Stimulated activated naive B cell treated with anti-CD40 and anti-IgM and Interleukin-4, amounts not matched to agents 10 μg/mL and 1 μg/mL and 100 μg/mL, for 72 hours (primary cell): ENCODE measurements around the gene OSBPL3.
"Not testable (repeated sequence)": the region's sequence is repeated elsewhere in the genome, so short reads cannot be mapped to it uniquely, and the experiment has no call there.

Experiments
- ATAC-seq, 2 donors: fragments of 150-1000 bp; cut with Tn5 transposase; replicated peaks; 2 replicates each; pipeline ENCODE4 v1.10.0; 2021; ENCODE audit warnings: moderate library complexity in 1 of 2
- DNase-seq: peaks from one replicate; pipeline ENCODE4 v3.0.0; 2021
- H3K27ac Mint-ChIP-seq: one replicate; pipeline ENCODE4 v1.8.0; 2022; ENCODE audit warnings: mild to moderate bottlenecking, mixed read lengths
- H3K27me3 Mint-ChIP-seq, 2 donors: one replicate each; pipeline ENCODE4 v1.8.0; 2022; ENCODE audit warnings: mixed read lengths in 2 of 2
- H3K36me3 Mint-ChIP-seq, 2 donors: one replicate each; pipeline ENCODE4 v1.8.0; 2022; ENCODE audit warnings: mixed read lengths in 2 of 2, mild to moderate bottlenecking in 1 of 2
- H3K4me1 Mint-ChIP-seq, 2 donors: one replicate each; pipeline ENCODE4 v1.8.0; 2022; ENCODE audit warnings: mixed read lengths in 2 of 2, mild to moderate bottlenecking in 1 of 2
- H3K4me3 Mint-ChIP-seq, 2 donors: one replicate each; pipeline ENCODE4 v1.8.0; 2022; ENCODE audit warnings: mild to moderate bottlenecking in 2 of 2, mixed read lengths in 2 of 2, moderate library complexity in 1 of 2
- H3K9me3 Mint-ChIP-seq, 2 donors: one replicate each; pipeline ENCODE4 v1.8.0; 2022; ENCODE audit warnings: mixed read lengths in 2 of 2, mild to moderate bottlenecking in 1 of 2

Gene OSBPL3, protein sequence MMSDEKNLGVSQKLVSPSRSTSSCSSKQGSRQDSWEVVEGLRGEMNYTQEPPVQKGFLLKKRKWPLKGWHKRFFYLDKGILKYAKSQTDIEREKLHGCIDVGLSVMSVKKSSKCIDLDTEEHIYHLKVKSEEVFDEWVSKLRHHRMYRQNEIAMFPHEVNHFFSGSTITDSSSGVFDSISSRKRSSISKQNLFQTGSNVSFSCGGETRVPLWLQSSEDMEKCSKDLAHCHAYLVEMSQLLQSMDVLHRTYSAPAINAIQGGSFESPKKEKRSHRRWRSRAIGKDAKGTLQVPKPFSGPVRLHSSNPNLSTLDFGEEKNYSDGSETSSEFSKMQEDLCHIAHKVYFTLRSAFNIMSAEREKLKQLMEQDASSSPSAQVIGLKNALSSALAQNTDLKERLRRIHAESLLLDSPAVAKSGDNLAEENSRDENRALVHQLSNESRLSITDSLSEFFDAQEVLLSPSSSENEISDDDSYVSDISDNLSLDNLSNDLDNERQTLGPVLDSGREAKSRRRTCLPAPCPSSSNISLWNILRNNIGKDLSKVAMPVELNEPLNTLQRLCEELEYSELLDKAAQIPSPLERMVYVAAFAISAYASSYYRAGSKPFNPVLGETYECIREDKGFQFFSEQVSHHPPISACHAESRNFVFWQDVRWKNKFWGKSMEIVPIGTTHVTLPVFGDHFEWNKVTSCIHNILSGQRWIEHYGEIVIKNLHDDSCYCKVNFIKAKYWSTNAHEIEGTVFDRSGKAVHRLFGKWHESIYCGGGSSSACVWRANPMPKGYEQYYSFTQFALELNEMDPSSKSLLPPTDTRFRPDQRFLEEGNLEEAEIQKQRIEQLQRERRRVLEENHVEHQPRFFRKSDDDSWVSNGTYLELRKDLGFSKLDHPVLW

DNA sequence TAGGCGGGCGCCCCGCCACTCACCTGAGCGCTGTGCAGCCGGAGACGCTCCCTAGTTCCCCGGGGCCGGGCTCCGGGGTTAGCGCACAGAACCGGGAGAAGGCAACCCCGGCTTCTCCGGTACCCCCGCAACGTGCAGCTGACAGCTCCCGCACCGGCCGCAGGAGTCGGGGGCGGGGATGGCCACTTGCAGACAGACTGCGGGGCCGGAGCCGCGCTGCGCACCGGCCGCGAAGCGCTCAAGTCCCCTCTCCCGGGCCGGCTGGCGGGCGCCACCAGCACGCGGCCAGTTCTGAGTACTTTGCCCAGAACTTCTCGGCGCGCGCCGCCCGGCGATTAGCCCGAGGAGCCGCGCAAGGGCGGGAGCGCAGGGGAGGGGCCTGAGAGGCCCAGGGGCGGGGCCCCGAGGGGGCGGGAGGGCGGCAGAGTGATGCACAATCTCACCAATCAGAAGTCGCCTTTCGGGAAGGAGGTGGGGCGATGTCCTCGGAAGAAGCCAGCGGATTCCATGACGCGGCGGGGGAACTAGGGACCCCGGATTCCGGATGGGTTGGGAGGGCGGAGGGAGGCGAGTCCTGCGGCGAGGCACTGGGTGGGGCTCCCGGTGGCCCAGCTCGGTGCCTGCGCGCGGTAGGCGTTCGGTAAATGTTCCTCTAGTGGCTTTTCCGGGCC lies at the start of gene OSBPL3:
Gene OSBPL3 (minus strand): TSS at position 316 of the 671 bp plus-strand sequence. CDS start 87,706 bp downstream, outside the sequence.
- DNase-seq (peak; percentile 91), ATAC-seq (peak; percentile 79 to 85)
- H3K9me3 Mint-ChIP-seq: no peaks in the 10 kb centered on the region
- peaks cover 0 to 2% of the 10 kb centered on the region in 2 donors for H3K36me3 Mint-ChIP-seq
- H3K4me3 Mint-ChIP-seq: peak within 1 kb of the TSS; percentile 95
- peaks cover 31 to 56% of the 10 kb centered on the region in 2 donors for H3K4me1 Mint-ChIP-seq
- H3K27me3 Mint-ChIP-seq: no peaks in the 10 kb centered on the region
- H3K27ac Mint-ChIP-seq: peak within 1 kb of the TSS; percentile 96

DNA sequence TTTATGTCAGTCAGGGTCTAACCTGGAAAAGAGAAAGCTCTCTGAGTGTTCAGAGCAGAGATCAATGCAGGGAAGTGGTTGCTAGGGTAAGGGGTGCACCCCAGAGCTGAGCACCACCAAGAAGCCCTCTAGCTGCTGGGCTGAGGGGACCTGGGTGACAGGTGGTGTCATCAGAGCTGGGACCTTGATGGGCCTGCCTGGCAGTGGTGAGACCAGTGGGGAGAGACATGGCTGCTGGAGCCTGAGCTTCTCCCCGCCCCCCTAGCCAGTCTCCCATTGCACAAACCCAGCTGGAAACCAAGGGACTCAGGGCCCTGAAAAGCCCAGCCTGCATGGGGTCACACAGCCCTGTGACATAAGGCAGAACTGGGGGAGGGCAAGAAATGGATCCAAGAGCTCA lies 49.1 kb upstream of the OSBPL3 start:
- Mint-ChIP-seq H3K9me3 (no peaks in the 10 kb centered on the region), H3K27ac (no peak overlapping the region)

GRCh38 chr7:25028370-25029021 lies 48.5 kb upstream of the OSBPL3 start:
- ATAC-seq (no peak), DNase-seq (no peak)
- H3K4me1 Mint-ChIP-seq: peaks cover 0 to 1% of the 10 kb centered on the region in 2 donors

More for the DNA sequence above, 49.1 kb upstream of the OSBPL3 start:
- no peak overlapping the region for H3K4me3 Mint-ChIP-seq
- DNase-seq (no peak), ATAC-seq (no peak)
- H3K36me3 Mint-ChIP-seq: no peaks in the 10 kb centered on the region
- peaks cover 0 to 4% of the 10 kb centered on the region in 2 donors for H3K27me3 Mint-ChIP-seq
- H3K4me1 Mint-ChIP-seq: peaks cover 0 to 1% of the 10 kb centered on the region in 2 donors

GRCh38 chr7:25026156-25026555 lies 46.2 kb upstream of the OSBPL3 start:
- H3K4me3 Mint-ChIP-seq: no peak overlapping the region
- H3K27ac Mint-ChIP-seq: no peak overlapping the region
- no peaks in the 10 kb centered on the region for H3K4me1 Mint-ChIP-seq
- no peak for ATAC-seq
- no peak for DNase-seq
- no peaks in the 10 kb centered on the region for H3K9me3 Mint-ChIP-seq
- no peaks in the 10 kb centered on the region for H3K36me3 Mint-ChIP-seq
- peaks cover 0 to 4% of the 10 kb centered on the region in 2 donors for H3K27me3 Mint-ChIP-seq

More at GRCh38 chr7:25028370-25029021, 48.5 kb upstream of the OSBPL3 start:
- no peak overlapping the region for H3K27ac Mint-ChIP-seq
- H3K4me3 Mint-ChIP-seq: no peak overlapping the region
- H3K36me3 Mint-ChIP-seq: no peaks in the 10 kb centered on the region
- H3K9me3 Mint-ChIP-seq: no peaks in the 10 kb centered on the region
- peaks cover 0 to 4% of the 10 kb centered on the region in 2 donors for H3K27me3 Mint-ChIP-seq

GRCh38 chr7:25025218-25025671 lies 45.3 kb upstream of the OSBPL3 start:
- Mint-ChIP-seq H3K36me3 (no peaks in the 10 kb centered on the region), H3K9me3 (no peaks in the 10 kb centered on the region), H3K27ac (no peak overlapping the region), H3K4me1 (no peaks in the 10 kb centered on the region), H3K4me3 (no peak overlapping the region), H3K27me3 (peaks cover 0 to 4% of the 10 kb centered on the region in 2 donors)
- no peak for DNase-seq
- ATAC-seq: no peak

DNA sequence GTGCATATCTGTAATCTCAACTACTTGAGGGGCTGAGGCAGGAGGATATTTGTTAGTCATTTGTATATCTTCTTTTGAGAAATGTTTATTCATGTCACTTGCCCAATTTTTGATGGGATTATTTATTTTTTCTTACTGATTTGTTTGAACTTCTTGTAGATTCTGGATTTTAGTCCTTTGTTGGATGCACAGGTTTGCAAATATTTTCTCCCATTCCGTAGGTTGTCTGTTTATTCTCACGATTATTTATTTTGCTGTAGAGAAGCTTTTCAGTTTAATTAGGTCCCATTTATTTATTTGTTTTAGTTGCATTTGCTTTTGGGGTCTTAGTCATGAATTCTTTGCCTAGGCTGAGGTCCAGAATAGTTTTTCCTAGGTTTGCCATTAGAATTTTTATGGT lies 44.1 kb upstream of the OSBPL3 start:
- ATAC-seq: no peak
- no peak overlapping the region for H3K4me3 Mint-ChIP-seq
- H3K9me3 Mint-ChIP-seq: no peaks in the 10 kb centered on the region

GRCh38 chr7:25017671-25018070 lies 37.7 kb upstream of the OSBPL3 start:
- not testable (repeated sequence) for ATAC-seq, H3K36me3 Mint-ChIP-seq, H3K27me3 Mint-ChIP-seq, H3K9me3 Mint-ChIP-seq, DNase-seq, H3K4me1 Mint-ChIP-seq, H3K4me3 Mint-ChIP-seq, H3K27ac Mint-ChIP-seq

More for the DNA sequence above, 44.1 kb upstream of the OSBPL3 start:
- Mint-ChIP-seq H3K27me3 (peaks cover 0 to 4% of the 10 kb centered on the region in 2 donors), H3K4me1 (no peaks in the 10 kb centered on the region), H3K27ac (no peak overlapping the region), H3K36me3 (no peaks in the 10 kb centered on the region)
- DNase-seq: no peak

- ATAC-seq (no peak), DNase-seq (no peak)
- Mint-ChIP-seq H3K27me3 (no peaks in the 10 kb centered on the region), H3K4me1 (no peaks in the 10 kb centered on the region), H3K36me3 (no peaks in the 10 kb centered on the region), H3K9me3 (no peaks in the 10 kb centered on the region), H3K27ac (no peak overlapping the region), H3K4me3 (no peak overlapping the region)
These were observed 34.8 kb upstream of the OSBPL3 start for GRCh38 chr7:25014756-25015155.

GRCh38 chr7:25012710-25013109 lies 32.7 kb upstream of the OSBPL3 start:
- not testable (repeated sequence) for H3K27me3 Mint-ChIP-seq, H3K36me3 Mint-ChIP-seq, H3K4me3 Mint-ChIP-seq, ATAC-seq, H3K4me1 Mint-ChIP-seq, H3K9me3 Mint-ChIP-seq, H3K27ac Mint-ChIP-seq, DNase-seq

GRCh38 chr7:25012254-25012653 lies 32.3 kb upstream of the OSBPL3 start:
- Mint-ChIP-seq H3K36me3 (no peaks in the 10 kb centered on the region), H3K27ac (no peak overlapping the region), H3K4me3 (no peak overlapping the region), H3K27me3 (no peaks in the 10 kb centered on the region), H3K9me3 (peaks cover 0 to 4% of the 10 kb centered on the region in 2 donors), H3K4me1 (no peaks in the 10 kb centered on the region)
- no peak for DNase-seq
- no peak for ATAC-seq

GRCh38 chr7:25009257-25009656 lies 29.3 kb upstream of the OSBPL3 start:
- no peak overlapping the region for H3K4me3 Mint-ChIP-seq
- H3K4me1 Mint-ChIP-seq: no peaks in the 10 kb centered on the region
- H3K27ac Mint-ChIP-seq: no peak overlapping the region
- ATAC-seq (no peak), DNase-seq (no peak)
- H3K27me3 Mint-ChIP-seq: no peaks in the 10 kb centered on the region
- no peaks in the 10 kb centered on the region for H3K36me3 Mint-ChIP-seq
- peaks cover 0 to 4% of the 10 kb centered on the region in 2 donors for H3K9me3 Mint-ChIP-seq

DNA sequence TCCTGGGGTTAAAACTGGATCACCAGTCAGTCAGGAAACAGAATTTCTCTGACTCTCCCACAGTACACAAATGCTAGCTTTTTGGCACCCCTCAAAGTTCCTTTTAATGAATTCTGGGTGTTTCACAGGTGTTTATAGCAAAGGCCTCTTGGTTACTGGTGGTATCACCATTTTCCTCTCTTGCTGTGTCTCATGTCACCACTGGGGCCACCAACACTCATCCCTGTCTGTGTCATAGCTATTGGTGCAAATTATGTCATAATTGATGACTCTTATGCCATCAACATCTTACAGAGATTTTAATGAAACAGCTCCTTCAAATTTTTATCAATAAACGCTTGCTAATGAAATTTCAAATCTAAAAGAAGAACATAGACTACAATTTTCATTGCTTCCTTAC lies 27.7 kb upstream of the OSBPL3 start:
- DNase-seq: no peak
- H3K27me3 Mint-ChIP-seq: no peaks in the 10 kb centered on the region
- no peak for ATAC-seq
- no peaks in the 10 kb centered on the region for H3K4me1 Mint-ChIP-seq
- H3K36me3 Mint-ChIP-seq: no peaks in the 10 kb centered on the region
- no peak overlapping the region for H3K4me3 Mint-ChIP-seq
- no peak overlapping the region for H3K27ac Mint-ChIP-seq
- H3K9me3 Mint-ChIP-seq: peaks cover 0 to 4% of the 10 kb centered on the region in 2 donors

DNA sequence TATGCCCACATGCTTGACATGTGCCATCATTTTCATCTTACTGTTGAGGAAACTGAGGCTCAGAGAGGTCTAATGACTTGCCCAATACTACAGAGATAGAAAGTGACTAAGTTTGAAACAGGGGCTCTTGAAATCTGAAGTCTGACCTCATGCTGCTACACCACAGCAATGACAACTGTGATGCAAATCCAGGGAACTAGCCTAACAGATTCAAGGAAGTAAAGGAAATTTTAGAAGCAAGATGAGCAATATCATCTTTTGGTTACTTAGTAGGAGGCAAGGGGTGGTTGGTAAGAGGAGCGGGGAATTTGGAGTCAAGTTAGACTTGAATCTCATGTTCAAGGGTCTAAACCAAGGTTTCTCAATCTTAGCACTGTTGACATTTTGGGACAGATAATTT lies 26.3 kb upstream of the OSBPL3 start:
- Mint-ChIP-seq H3K27ac (no peak overlapping the region), H3K36me3 (peaks cover 3% of the 10 kb centered on the region in 2 donors), H3K9me3 (peaks cover 0 to 6% of the 10 kb centered on the region in 2 donors), H3K27me3 (no peaks in the 10 kb centered on the region), H3K4me3 (no peak overlapping the region), H3K4me1 (no peaks in the 10 kb centered on the region)
- no peak for ATAC-seq
- DNase-seq: no peak

DNA sequence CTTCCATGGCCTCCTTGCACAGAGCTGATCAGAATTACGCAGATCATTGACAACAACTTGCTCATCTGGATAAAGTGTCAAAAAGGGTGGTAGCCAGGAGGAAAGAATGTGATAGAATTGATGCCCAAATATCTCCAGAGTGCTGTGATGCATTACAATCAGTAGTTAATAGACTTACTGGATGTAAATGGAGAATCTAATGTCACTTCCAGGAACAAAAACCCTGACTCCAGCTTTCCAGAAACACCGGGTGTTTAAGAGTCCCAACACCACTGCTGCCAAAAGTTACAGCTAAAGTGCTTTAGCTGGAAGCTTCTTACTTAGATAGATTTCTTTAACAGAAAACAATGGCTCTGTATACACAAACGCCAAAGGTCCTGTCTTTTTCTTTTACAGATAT lies 25.7 kb upstream of the OSBPL3 start:
- peaks cover 0 to 4% of the 10 kb centered on the region in 2 donors for H3K27me3 Mint-ChIP-seq
- ATAC-seq (no peak), DNase-seq (no peak)
- H3K36me3 Mint-ChIP-seq: peaks cover 9% of the 10 kb centered on the region in 2 donors
- H3K9me3 Mint-ChIP-seq: peaks cover 4 to 11% of the 10 kb centered on the region in 2 donors
- H3K27ac Mint-ChIP-seq: no peak overlapping the region
- H3K4me1 Mint-ChIP-seq: no peaks in the 10 kb centered on the region
- no peak overlapping the region for H3K4me3 Mint-ChIP-seq
